Upper lobe of left lung (tissue), 6 donors: ENCODE results near the gene DNAJC3. TPM values are rescaled to one million over a fixed set of nuclear protein-coding genes. Genes with fewer than 3 reads are reported as not detected.
A peak's percentile ranks its signal among the peaks of the same experiment; 100 is the strongest.

ENCODE experiments used
- ATAC-seq, 2 donors: fragments of 200-7000 bp; cut with Tn5 transposase; one replicate each; pipeline ENCODE4 v1.9.1; 2022; ENCODE audit warnings: mild to moderate bottlenecking in 2 of 2, moderate library complexity in 2 of 2; ENCODE audit not compliant: low FRiP score in 2 of 2
- DNase-seq, 2 donors: peaks; one replicate each; pipeline ENCODE4 v3.0.0-alpha.2; 2019 to 2020
- H3K27ac ChIP-seq, 4 donors: fragments of 200-600 bp; sonication (generic); one replicate each; pipeline ENCODE4 v1.5.1; 2016 to 2019
- H3K27me3 ChIP-seq, 4 donors: fragments of 200-600 bp; sonication (generic); one replicate each; pipeline ENCODE4 v1.5.1; 2017 to 2019
- H3K36me3 ChIP-seq, 4 donors: fragments of 200-600 bp; sonication (generic); one replicate each; pipeline ENCODE4 v1.5.1; 2016 to 2019
- H3K4me1 ChIP-seq, 4 donors: fragments of 200-600 bp; sonication (generic); one replicate each; pipeline ENCODE4 v1.5.1; 2018 to 2019
- H3K4me3 ChIP-seq, 4 donors: fragments of 200-600 bp; sonication (generic); one replicate each; pipeline ENCODE4 v1.5.1; 2017 to 2019; ENCODE audit warnings: mild to moderate bottlenecking in 2 of 4, moderate library complexity in 1 of 4
- H3K9me3 ChIP-seq, 4 donors: fragments of 200-600 bp; sonication (generic); one replicate each; pipeline ENCODE4 v1.5.1; 2018 to 2019
- CTCF ChIP-seq, 6 experiments: fragments of 450-650 bp in 4 of 6; fragments of 200-600 bp in 2 of 6; sonication (generic) in 2 of 6; IDR thresholded peaks; one replicate each; pipeline ENCODE4 v1.5.1; 2016 to 2019; ENCODE audit warnings: antibody characterized with exemption in 6 of 6
- EP300 ChIP-seq, 4 donors: sonication (generic); formaldehyde crosslinking; IDR thresholded peaks; one replicate each; pipeline ENCODE4 v1.5.1; 2017; ENCODE audit warnings: antibody characterized with exemption in 4 of 4, control low read depth in 2 of 4
- POLR2A ChIP-seq, 4 donors: fragments of 450-650 bp; IDR thresholded peaks; one replicate each; pipeline ENCODE4 v1.5.1; 2016 to 2017; ENCODE audit warnings: antibody characterized with exemption in 4 of 4, mild to moderate bottlenecking in 2 of 4
- POLR2AphosphoS5 ChIP-seq, 2 donors: sonication (generic); formaldehyde crosslinking; IDR thresholded peaks; one replicate each; pipeline ENCODE4 v1.5.1; 2017; ENCODE audit warnings: antibody characterized with exemption in 2 of 2
- WGBS, 2 donors: methylation state at CpG; one replicate each; pipeline ENCODE4 v1.1.5; 2017 to 2018; 5-methylcytosine and 5-hydroxymethylcytosine counted together
- total RNA-seq, 6 donors: library from RNA; depleted of rRNA in 4 of 6; stranded (reverse); fragments of >200 nt in 4 of 6; gene quantifications; one replicate each; pipeline versions ENCODE4 v1.1.0 to v1.2.1, GENCODE V29; 2016 to 2021
- donor health status: DM: no; HTN: no; CAD: no; lungs with moderate emphysema.
- donor health status: DM: no; HTN: yes; CAD: no; lungs with severe emphysema.

DNAJC3 gene
- total RNA-seq, 6 donors from 2014 or later = 27.2 to 86.2 (median 53.3) TPM

DNA sequence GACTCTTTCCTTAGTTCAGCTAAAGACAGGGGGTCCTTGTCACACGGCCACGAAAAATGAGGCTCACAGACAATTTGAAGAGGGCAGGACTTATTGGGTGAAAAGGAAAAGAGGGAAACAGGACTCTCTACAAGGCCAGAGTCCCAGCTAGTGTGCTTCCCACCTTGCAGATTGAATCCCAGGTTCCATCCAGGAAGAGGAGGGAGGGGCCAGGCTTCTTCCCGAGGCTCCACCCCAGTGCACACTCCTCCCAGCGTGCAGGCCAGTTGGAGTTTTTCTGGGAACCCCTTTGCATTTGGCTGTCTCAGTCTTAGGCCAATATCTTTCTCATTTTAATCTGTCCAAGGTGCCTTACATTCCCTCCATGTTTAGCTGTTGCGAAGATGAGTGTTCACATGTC is 106.8 kb downstream of the DNAJC3 start:
- DNase-seq (no peak), ATAC-seq (no peak)
- 86 to 88% methylated on average over 5 of the region's 5 CpGs for WGBS, 2 donors
- H3K4me3 ChIP-seq = no peak overlapping the region
- peaks cover 4 to 49% (median 14%) of the 10 kb centered on the region in 4 donors for H3K36me3 ChIP-seq
- no peak for TF ChIP-seq CTCF (IDR thresholded peaks at IDR 0.05)
- no peak for TF ChIP-seq EP300 (IDR thresholded peaks at IDR 0.05)
- no peak for TF ChIP-seq POLR2AphosphoS5 (IDR thresholded peaks at IDR 0.05)
- no peak for TF ChIP-seq POLR2A (IDR thresholded peaks at IDR 0.05)
- H3K27me3 ChIP-seq = no peaks in the 10 kb centered on the region
- no peak overlapping the region for H3K27ac ChIP-seq
- no peaks in the 10 kb centered on the region for H3K9me3 ChIP-seq
- peaks cover 0 to 10% (median 5%) of the 10 kb centered on the region in 4 donors for H3K4me1 ChIP-seq

DNA sequence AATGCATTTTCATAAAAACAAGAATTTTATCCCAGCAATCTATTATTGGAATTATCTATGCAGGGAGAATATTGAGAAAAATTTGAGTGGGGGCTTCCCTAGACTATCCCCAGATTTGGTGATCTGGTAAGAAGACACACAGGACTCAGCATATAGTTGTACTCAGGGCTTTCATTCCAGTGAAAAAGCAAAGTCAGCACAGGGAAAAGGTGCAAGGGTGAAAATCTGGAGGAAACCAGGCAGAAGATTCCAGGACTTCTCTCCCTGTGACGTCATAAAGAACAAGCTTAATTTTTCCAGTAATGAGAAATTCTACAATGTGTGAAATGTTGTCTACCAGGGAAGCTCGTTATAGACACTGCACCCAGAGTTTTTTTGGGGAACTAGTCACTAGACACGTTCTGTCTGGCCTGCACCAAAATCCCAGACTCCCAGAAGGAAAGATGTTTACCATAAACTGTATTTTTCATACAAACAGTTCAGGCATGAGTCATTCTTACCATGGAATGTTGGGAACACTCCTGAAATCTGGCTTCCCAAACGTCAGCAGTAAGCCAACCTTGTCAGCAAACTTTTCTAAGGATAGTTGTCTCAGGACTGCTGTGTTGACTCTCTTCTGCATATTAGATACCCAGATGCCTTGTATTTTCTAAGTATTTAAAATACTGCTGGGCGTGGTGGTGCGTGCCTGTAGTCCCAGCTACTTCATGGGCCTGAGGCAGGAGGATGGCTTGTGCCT is 107.4 kb downstream of the DNAJC3 start:
- H3K9me3 ChIP-seq = no peaks in the 10 kb centered on the region
- no peaks in the 10 kb centered on the region for H3K27me3 ChIP-seq
- peaks cover 0 to 10% (median 5%) of the 10 kb centered on the region in 4 donors for H3K4me1 ChIP-seq
- peaks cover 4 to 55% (median 16%) of the 10 kb centered on the region in 4 donors for H3K36me3 ChIP-seq
- no peak overlapping the region for H3K4me3 ChIP-seq
- H3K27ac ChIP-seq = no peak overlapping the region
- WGBS, 2 donors = 83 to 84% methylated on average over 6 of the region's 6 CpGs
- DNase-seq (no peak), ATAC-seq (peak in 1 of 2 donors; percentile 28)
- no peak for TF ChIP-seq POLR2AphosphoS5 (IDR thresholded peaks at IDR 0.05)
- no peak for TF ChIP-seq CTCF (IDR thresholded peaks at IDR 0.05)
- TF ChIP-seq POLR2A (IDR thresholded peaks at IDR 0.05) = no peak
- TF ChIP-seq EP300 (IDR thresholded peaks at IDR 0.05) = no peak

DNA sequence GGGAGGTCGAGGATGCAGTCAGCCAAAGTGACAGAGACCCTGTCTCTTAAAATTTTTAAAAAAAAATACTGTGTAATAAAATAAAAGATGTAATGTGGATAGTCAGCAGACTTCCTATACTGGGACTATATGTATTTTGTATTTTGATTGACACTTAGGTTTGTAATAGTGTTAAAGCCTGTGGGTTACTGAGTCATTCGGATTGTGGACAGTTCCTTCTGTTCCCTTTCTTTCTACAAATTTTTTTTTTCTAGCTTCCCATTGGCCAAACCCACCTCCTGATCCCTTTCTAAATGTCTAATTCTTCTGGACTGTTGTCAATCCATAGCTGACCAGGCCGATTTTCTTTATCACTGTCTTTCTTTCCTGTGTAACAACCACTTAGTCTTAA is 108.0 kb downstream of the DNAJC3 start:
- peaks cover 0 to 10% (median 5%) of the 10 kb centered on the region in 4 donors for H3K4me1 ChIP-seq
- no peaks in the 10 kb centered on the region for H3K27me3 ChIP-seq
- H3K36me3 ChIP-seq = peaks cover 4 to 56% (median 17%) of the 10 kb centered on the region in 4 donors
- TF ChIP-seq CTCF (IDR thresholded peaks at IDR 0.05) (no peak), POLR2A (IDR thresholded peaks at IDR 0.05) (no peak), EP300 (IDR thresholded peaks at IDR 0.05) (no peak), POLR2AphosphoS5 (IDR thresholded peaks at IDR 0.05) (no peak)
- 84 to 88% methylated on average over 3 of the region's 3 CpGs for WGBS, 2 donors
- no peak for ATAC-seq
- H3K9me3 ChIP-seq = no peaks in the 10 kb centered on the region
- no peak for DNase-seq
- no peak overlapping the region for H3K4me3 ChIP-seq
- H3K27ac ChIP-seq = no peak overlapping the region

- DNase-seq = no peak
- H3K9me3 ChIP-seq = no peaks in the 10 kb centered on the region
- TF ChIP-seq CTCF (IDR thresholded peaks at IDR 0.05) = no peak
- no peak for TF ChIP-seq POLR2AphosphoS5 (IDR thresholded peaks at IDR 0.05)
- no peak for TF ChIP-seq POLR2A (IDR thresholded peaks at IDR 0.05)
- no peak for TF ChIP-seq EP300 (IDR thresholded peaks at IDR 0.05)
- H3K4me1 ChIP-seq = peaks cover 0 to 10% (median 5%) of the 10 kb centered on the region in 4 donors
- no peak overlapping the region for H3K27ac ChIP-seq
- peaks cover 9 to 56% (median 26%) of the 10 kb centered on the region in 4 donors for H3K36me3 ChIP-seq
- 58 to 63% methylated on average over 1 of the region's 1 CpG for WGBS, 2 donors
- no peaks in the 10 kb centered on the region for H3K27me3 ChIP-seq
- ATAC-seq = peak in 1 of 2 donors; percentile 15
- H3K4me3 ChIP-seq = no peak overlapping the region
These were observed 110.6 kb downstream of the DNAJC3 start for GRCh38 chr13:95787356-95788099.
